GM12892 (cell line): Measurements from ENCODE around the gene TMEM50B.

ENCODE experiments used
- DNase-seq: peaks from one replicate; pipeline ENCODE4 v3.0.0; 2011; ENCODE audit not compliant: insufficient read length
- FAIRE-seq: peaks from 2 replicates; lab custom pipeline; 2011; peaks lifted over from hg19 to GRCh38; lab: Jason Lieb, UNC
- POLR2A ChIP-seq: IDR thresholded peaks from 2 replicates; pipeline ENCODE4 v1.6.1; 2011; ENCODE audit warnings: low read depth, low read length, control low read depth
- POLR2AphosphoS5 ChIP-seq: IDR thresholded peaks from 2 replicates; pipeline ENCODE4 v1.6.1; 2011; ENCODE audit warnings: low read depth, low read length, control low read depth
- TAF1 ChIP-seq: IDR thresholded peaks from 2 replicates; pipeline ENCODE4 v1.6.1; 2011; ENCODE audit warnings: low read depth, mild to moderate bottlenecking, control low read depth, low read length, borderline replicate concordance

Gene TMEM50B

DNA sequence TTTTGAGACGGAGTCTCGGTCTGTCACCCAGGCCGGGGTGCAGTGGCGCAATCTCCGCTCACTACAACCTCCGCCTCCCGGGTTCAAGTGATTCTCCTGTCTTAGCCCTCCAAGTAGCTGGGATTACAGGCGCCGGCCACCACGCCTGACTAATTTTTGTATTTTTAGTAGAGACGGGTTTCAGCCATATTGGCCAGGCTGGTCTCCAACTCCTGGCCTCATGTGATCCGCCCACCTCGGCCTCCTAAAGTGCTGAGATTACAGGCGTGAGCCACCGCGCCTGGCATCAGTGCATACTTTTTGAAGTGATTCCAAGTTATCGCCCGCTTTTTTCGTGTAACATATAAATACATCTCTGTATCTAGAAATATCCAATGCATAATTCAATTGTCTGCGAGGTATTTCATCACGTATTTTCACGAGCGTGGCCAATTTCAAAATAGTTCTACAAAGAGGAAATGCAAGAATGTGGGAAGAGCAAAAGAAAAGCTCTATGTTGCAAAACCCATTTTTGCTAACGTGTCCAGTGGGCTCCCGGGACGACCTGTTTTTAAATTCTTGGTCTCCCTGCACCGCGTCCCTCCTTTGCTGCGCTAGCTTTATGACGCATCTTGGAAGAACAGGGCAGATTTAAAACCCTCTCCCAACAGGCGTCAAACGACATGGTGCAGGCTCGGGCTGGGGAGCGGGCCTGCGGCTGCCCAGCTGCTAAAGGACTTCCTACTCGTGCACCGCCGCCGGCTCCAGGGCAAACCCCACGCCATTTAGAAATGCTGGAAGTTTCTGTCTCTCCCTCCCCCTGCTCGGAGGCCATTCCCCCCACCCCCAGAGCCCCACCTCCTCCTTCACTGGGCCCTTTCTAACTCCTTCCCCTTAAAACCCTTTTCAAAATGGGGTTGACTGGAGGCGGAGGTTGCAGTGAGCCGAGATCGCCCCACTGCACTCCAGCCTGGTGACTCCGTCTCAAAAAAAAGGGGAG is 77.5 kb downstream of the TMEM50B start:
- FAIRE-seq = peak; percentile 70
- no peak; the same call in 1 of the 2 replicates for TF ChIP-seq POLR2A
- TF ChIP-seq TAF1 = no peak
- no peak for TF ChIP-seq POLR2AphosphoS5
- DNase-seq = peak; percentile 67

DNA sequence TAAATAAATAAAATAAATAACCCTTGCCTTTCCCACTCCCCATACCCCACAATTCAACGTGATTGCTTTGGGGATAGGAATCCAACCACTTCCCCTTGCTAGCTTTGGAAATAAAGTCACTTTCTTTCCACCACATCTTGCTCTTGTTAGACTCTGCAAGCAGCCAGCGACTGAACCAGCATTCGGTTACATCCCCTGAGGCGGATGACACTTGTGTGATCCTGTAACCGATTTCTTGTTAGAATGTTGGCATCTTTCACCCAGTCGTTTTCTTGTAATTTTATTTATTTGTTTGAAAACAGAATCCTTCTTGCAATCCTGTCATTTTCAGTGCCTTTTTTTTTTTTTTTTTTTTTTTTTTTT is 78.2 kb downstream of the TMEM50B start:
- no peak for DNase-seq
- no peak for TF ChIP-seq POLR2A
- no peak for TF ChIP-seq POLR2AphosphoS5
- no peak for TF ChIP-seq TAF1
- FAIRE-seq = no peak
